ENCODE data around the gene CD6. TPM values are rescaled to one million over a fixed set of nuclear protein-coding genes. Genes with fewer than 3 reads are reported as not detected.

The CD6 gene
- total and polyA plus RNA-seq, 2 of the 8 experiments (the other 6 are each of a cell fraction or from before 2014, with no cell fraction given): 0.03 TPM; not detected in 1

- H4K5ac ChIP-seq (ENCODE audit: insufficient read length, low read depth, low read length): no peak overlapping the region
- H3K4me1 ChIP-seq (replicated peaks in 1 of 4; ENCODE audit: control insufficient read depth in 3 of 4, insufficient read depth in 4 of 4, low read length in 3 of 4): peaks cover 0 to 6% (median 3%) of the 10 kb centered on the region in 4 experiments; a peak in 6 of 7 replicates
- no peak overlapping the region for H3K9ac ChIP-seq (replicated peaks in 1 of 4; ENCODE audit: extremely low read depth in 1 of 4, low read depth in 3 of 4, low read length in 3 of 4)
- no peak overlapping the region for H3K56ac ChIP-seq (replicated peaks; ENCODE audit: insufficient read length, low read depth, low read length)
- no peak overlapping the region for H4K8ac ChIP-seq (ENCODE audit: extremely low read depth, insufficient read depth, low read length)
- no peak for DNase-seq (ENCODE audit: low read depth in 1 of 2, low spot score in 2 of 2)
- peaks cover 1 to 2% of the 10 kb centered on the region in 2 experiments for H4K20me1 ChIP-seq (replicated peaks in 1 of 2; ENCODE audit: control insufficient read depth in 1 of 2, insufficient read depth in 2 of 2, low read length in 2 of 2)
- no peak overlapping the region for H3K4me3 ChIP-seq (ENCODE audit: extremely low read depth in 1 of 4, insufficient read depth in 2 of 4, low read depth in 3 of 4, low read length in 4 of 4)
- H2BK20ac ChIP-seq (ENCODE audit: low read length): no peak overlapping the region
- no peak overlapping the region for H3K18ac ChIP-seq (ENCODE audit: extremely low read depth, low read length)
- no peak overlapping the region for H2BK15ac ChIP-seq (ENCODE audit: low read length)
- no peaks in the 10 kb centered on the region for H3K23me2 ChIP-seq (ENCODE audit: low read depth, low read length)
- H2BK5ac ChIP-seq (ENCODE audit: low read depth, low read length): no peak overlapping the region
- no peak overlapping the region for H2AFZ ChIP-seq (ENCODE audit: low read length)
- H3K79me2 ChIP-seq (ENCODE audit: control insufficient read depth in 1 of 2, insufficient read depth in 2 of 2, low read length in 2 of 2): peaks cover 0 to 2% of the 10 kb centered on the region in 2 experiments; a peak in 1 of 4 replicates
- peaks cover 0 to 3% (median 1%) of the 10 kb centered on the region in 4 experiments; a peak in 2 of 8 replicates for H3K36me3 ChIP-seq (ENCODE audit: control insufficient read depth in 2 of 4, insufficient read depth in 4 of 4, low read length in 3 of 4)
- CTCF ChIA-PET (ENCODE audit: partially characterized antibody): interaction anchor here (0.8 to 1.3 kb wide), 7 partner anchors 19 to 245 kb away, joined by 3 to 4 read pairs (median 3); partner anchors contain the start of gene TMEM132A
- no peak overlapping the region for H4K91ac ChIP-seq (replicated peaks; ENCODE audit: insufficient read length, low read length)
- H3K27ac ChIP-seq (ENCODE audit: low read depth, low read length): no peak overlapping the region
- H2BK120ac ChIP-seq (replicated peaks; ENCODE audit: low read depth, low read length): no peak overlapping the region
- no peak overlapping the region for H2BK12ac ChIP-seq (ENCODE audit: low read depth, low read length)
- H3K14ac ChIP-seq (ENCODE audit: insufficient read length): no peak overlapping the region
- H3K4me2 ChIP-seq (ENCODE audit: insufficient read depth in 1 of 2, low read depth in 2 of 2, low read length in 2 of 2): no peak overlapping the region
- H3K4ac ChIP-seq (replicated peaks; ENCODE audit: insufficient read length, low read depth, low read length): no peak overlapping the region
- H3K23ac ChIP-seq (ENCODE audit: insufficient read length): no peak overlapping the region
- 89% methylated on average over 9 of the region's 9 CpGs; no CpG with 5 or more reads in 1 of the 2 experiments for WGBS, 2 experiments (ENCODE audit: extremely low coverage in 1 of 2, insufficient coverage in 1 of 2, insufficient read length in 1 of 2, insufficient replicate concordance in 2 of 2, low coverage in 1 of 2, low lambda C conversion rate in 2 of 2, missing lambda C conversion rate in 1 of 2)
- FAIRE-seq: no peak
- H3K79me1 ChIP-seq (ENCODE audit: low read depth, low read length): no peaks in the 10 kb centered on the region; the same call in 1 of the 2 replicates
- POLR2A ChIA-PET (ENCODE audit: partially characterized antibody): interaction anchor here (0.8 to 2.0 kb wide), 3 partner anchors 8 to 234 kb away, joined by 4 to 10 read pairs (median 8); partner anchors contain the start of gene SLC15A3
- H3K27me3 ChIP-seq (replicated peaks in 1 of 4; ENCODE audit: control insufficient read depth in 3 of 4, extremely low read depth in 1 of 4, insufficient read depth in 3 of 4, low read length in 3 of 4): no peaks in the 10 kb centered on the region
- no peak overlapping the region for H2AK5ac ChIP-seq (ENCODE audit: low read depth, low read length)
- H3K9me3 ChIP-seq (ENCODE audit: insufficient read depth in 2 of 2, low read depth in 1 of 2, low read length in 1 of 2): no peaks in the 10 kb centered on the region
- no peak for TF ChIP-seq CREB1 (IDR thresholded peaks at IDR 0.05)
- no peak for TF ChIP-seq SUZ12 (IDR thresholded peaks at IDR 0.05; ENCODE audit: low read length)
- TF ChIP-seq TAF7 (optimal IDR thresholded peaks at IDR 0.05; ENCODE audit: borderline replicate concordance, low read depth, low read length): no peak
- no peak for TF ChIP-seq ASH2L (IDR thresholded peaks at IDR 0.05; ENCODE audit: low read length)
- no peak for TF ChIP-seq SP1 (IDR thresholded peaks at IDR 0.05; ENCODE audit: low read depth, low read length)
- no peak for TF ChIP-seq JUN (IDR thresholded peaks at IDR 0.05; ENCODE audit: low read depth, low read length)
- no peak for TF ChIP-seq HDAC2 (IDR thresholded peaks at IDR 0.05; ENCODE audit: borderline replicate concordance in 1 of 2, low read depth in 2 of 2, low read length in 2 of 2)
- no peak for TF ChIP-seq BRCA1 (IDR thresholded peaks at IDR 0.05; ENCODE audit: low read depth, low read length)
- TF ChIP-seq ZNF274 (IDR thresholded peaks at IDR 0.05; ENCODE audit: borderline replicate concordance, extremely low read depth, low read length): no peak
- TF ChIP-seq SIN3A (conservative IDR thresholded peaks at IDR 0.05 in 1 of 2, IDR thresholded peaks at IDR 0.05 in 1 of 2; ENCODE audit: low read depth in 1 of 2, low read length in 2 of 2): no peak
- no peak for TF ChIP-seq USF2 (IDR thresholded peaks at IDR 0.05; ENCODE audit: low read length)
- TF ChIP-seq SP4 (IDR thresholded peaks at IDR 0.05; ENCODE audit: low read length): no peak
These were observed 28.4 kb upstream of the CD6 start for GRCh38 chr11:60942970-60943565.

Data from H1 (cell line).